Skeletal muscle tissue (tissue), 4 donors: ENCODE results near the gene POLR1D. TPM values are rescaled to one million over a fixed set of nuclear protein-coding genes. Genes with fewer than 3 reads are reported as not detected.

Source experiments
- H3K27ac ChIP-seq: one replicate; pipeline ENCODE4 v1.7.0; 2013; ENCODE audit warnings: mild to moderate bottlenecking, low read depth, low read length, inconsistent platforms
- H3K27me3 ChIP-seq, 3 donors: one replicate each; pipeline ENCODE4 v1.7.0; 2013; ENCODE audit warnings: low read length in 3 of 3; ENCODE audit not compliant: control insufficient read depth in 3 of 3, insufficient read depth in 3 of 3
- H3K36me3 ChIP-seq, 3 donors: one replicate each; pipeline ENCODE4 v1.7.0; 2013; ENCODE audit warnings: low read length in 3 of 3; ENCODE audit not compliant: control insufficient read depth in 3 of 3, insufficient read depth in 3 of 3
- H3K4me1 ChIP-seq, 3 donors: one replicate each; pipeline ENCODE4 v1.7.0; 2013; ENCODE audit warnings: low read length in 3 of 3, mild to moderate bottlenecking in 3 of 3; ENCODE audit not compliant: control insufficient read depth in 3 of 3, insufficient read depth in 3 of 3
- H3K4me3 ChIP-seq, 3 donors: one replicate each; pipeline ENCODE4 v1.7.0; 2013; ENCODE audit warnings: low read length in 3 of 3
- H3K9ac ChIP-seq, 3 donors: one replicate each; pipeline ENCODE4 v1.7.0; 2013; ENCODE audit warnings: low read length in 3 of 3, mild to moderate bottlenecking in 3 of 3, moderate library complexity in 2 of 3, low read depth in 1 of 3
- H3K9me3 ChIP-seq, 3 donors: one replicate each; pipeline ENCODE4 v1.7.0; 2013; ENCODE audit warnings: low read length in 3 of 3; ENCODE audit not compliant: control insufficient read depth in 3 of 3
- total RNA-seq: library from RNA; depleted of rRNA; stranded (reverse); fragments of >200 nt; gene quantifications from one replicate; pipeline ENCODE4 v1.2.3, GENCODE V29; 2014
- donor health status: Osteomylitis.

The POLR1D gene
- total RNA-seq, 1 donor from 2014 or later: 69.9 TPM

GRCh38 chr13:27665761-27666160 lies 44.1 kb downstream of the POLR1D start:
- no peak overlapping the region for H3K4me3 ChIP-seq
- H3K9me3 ChIP-seq: no peaks in the 10 kb centered on the region
- peaks cover 0 to 8% (median 0%) of the 10 kb centered on the region in 3 donors for H3K36me3 ChIP-seq
- no peak overlapping the region for H3K27ac ChIP-seq
- H3K9ac ChIP-seq: no peak overlapping the region
- peaks cover 4 to 19% (median 16%) of the 10 kb centered on the region in 3 donors for H3K4me1 ChIP-seq
- no peaks in the 10 kb centered on the region for H3K27me3 ChIP-seq

DNA sequence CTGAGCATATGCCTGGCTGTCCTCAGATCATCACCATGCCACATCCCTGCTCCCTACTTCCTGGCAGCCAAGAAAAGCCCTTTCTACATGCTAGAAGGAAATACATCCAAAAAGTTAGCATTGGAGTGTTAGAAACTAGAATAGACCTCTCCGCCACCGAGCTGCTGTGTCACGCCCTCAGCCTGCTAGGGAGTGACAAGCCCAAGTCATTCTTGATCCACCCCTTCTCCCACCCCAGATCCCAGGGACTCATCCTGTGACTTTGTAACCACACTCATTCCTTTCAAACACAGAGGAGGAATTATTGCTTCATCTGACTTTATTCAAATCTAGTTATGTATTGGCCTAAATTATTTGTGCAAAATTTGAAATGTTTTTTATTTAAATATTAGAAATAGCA lies 45.3 kb downstream of the POLR1D start:
- Histone ChIP-seq H3K9me3 (no peaks in the 10 kb centered on the region), H3K27me3 (no peaks in the 10 kb centered on the region), H3K4me1 (peaks cover 4 to 19% (median 16%) of the 10 kb centered on the region in 3 donors), H3K4me3 (no peak overlapping the region), H3K36me3 (peaks cover 0 to 8% (median 0%) of the 10 kb centered on the region in 3 donors), H3K9ac (no peak overlapping the region), H3K27ac (no peak overlapping the region)

GRCh38 chr13:27667946-27668345 lies 46.3 kb downstream of the POLR1D start:
- Histone ChIP-seq H3K36me3 (peaks cover 0 to 8% (median 0%) of the 10 kb centered on the region in 3 donors), H3K9me3 (no peaks in the 10 kb centered on the region), H3K4me3 (no peak overlapping the region), H3K27ac (peak overlapping the region; percentile 37), H3K9ac (no peak overlapping the region), H3K4me1 (peaks cover 4 to 19% (median 16%) of the 10 kb centered on the region in 3 donors), H3K27me3 (no peaks in the 10 kb centered on the region)

DNA sequence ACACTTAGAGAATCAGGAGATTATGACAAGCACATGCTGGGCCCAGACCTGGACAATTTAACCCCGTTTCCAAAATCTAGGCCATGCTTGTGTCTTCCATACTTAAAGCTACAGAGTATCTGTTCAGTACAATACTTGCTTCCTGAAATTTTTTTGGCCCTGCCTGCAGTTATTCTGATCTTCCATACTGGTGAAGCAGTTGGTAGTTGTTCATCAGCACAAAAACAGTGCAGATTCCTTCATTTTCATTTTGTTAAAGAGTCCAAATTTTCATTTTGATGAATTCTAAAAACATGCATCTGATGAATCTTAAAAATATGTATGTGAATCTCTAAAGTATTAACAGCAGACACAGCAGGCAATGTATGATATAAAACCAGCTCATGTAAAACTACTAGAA lies 49.2 kb downstream of the POLR1D start:
- no peaks in the 10 kb centered on the region for H3K9me3 ChIP-seq
- no peak overlapping the region for H3K27ac ChIP-seq
- peaks cover 0 to 5% (median 0%) of the 10 kb centered on the region in 3 donors for H3K36me3 ChIP-seq
- no peak overlapping the region for H3K9ac ChIP-seq
- H3K27me3 ChIP-seq: no peaks in the 10 kb centered on the region
- no peak overlapping the region for H3K4me3 ChIP-seq
- H3K4me1 ChIP-seq: peaks cover 11 to 27% (median 18%) of the 10 kb centered on the region in 3 donors

GRCh38 chr13:27672025-27672424 lies 50.3 kb downstream of the POLR1D start:
- H3K27ac ChIP-seq: no peak overlapping the region
- no peaks in the 10 kb centered on the region for H3K36me3 ChIP-seq
- no peaks in the 10 kb centered on the region for H3K27me3 ChIP-seq
- H3K9ac ChIP-seq: no peak overlapping the region
- no peaks in the 10 kb centered on the region for H3K9me3 ChIP-seq
- H3K4me3 ChIP-seq: no peak overlapping the region
- peaks cover 11 to 27% (median 15%) of the 10 kb centered on the region in 3 donors for H3K4me1 ChIP-seq

Other genes with a start within 250 kb of the POLR1D start
- 65.2 TPM for gene GTF3A, start 197.3 kb upstream of the POLR1D start, total RNA-seq
- gene MTIF3, start 171.3 kb upstream of the POLR1D start, total RNA-seq: 38.1 TPM
- 4.2 TPM for gene LNX2, start 1.4 kb upstream of the POLR1D start, total RNA-seq
- not detected for gene GSX1, start 170.6 kb downstream of the POLR1D start, total RNA-seq